ENCODE data around the gene IRF3. TPM values are rescaled to one million over a fixed set of nuclear protein-coding genes. Genes with fewer than 3 reads are reported as not detected.

The IRF3 gene
- total RNA-seq, 3 donors from 2014 or later, result 76.1 to 119 (median 90.1) TPM

- no peaks in the 10 kb centered on the region for H3K4me1 ChIP-seq (ENCODE audit: low read depth)
- H3K9me3 ChIP-seq, result no peaks in the 10 kb centered on the region
- intact Hi-C loops (cut with DNase I, micrococcal nuclease), result no loop called here
- ATAC-seq (no peak), DNase-seq (no peak)
- peaks cover 7% of the 10 kb centered on the region for H3K36me3 ChIP-seq (ENCODE audit: low read depth)
- no peak for TF ChIP-seq CTCF (IDR thresholded peaks at IDR 0.05)
- H3K4me3 ChIP-seq, result no peak overlapping the region
Observed at GRCh38 chr19:49652551-49653465, 12.8 kb downstream of the IRF3 start.

- ATAC-seq (no peak), DNase-seq (no peak)
- Histone ChIP-seq H3K4me1 (ENCODE audit: low read depth) (no peaks in the 10 kb centered on the region), H3K4me3 (no peak overlapping the region), H3K36me3 (ENCODE audit: low read depth) (peaks cover 7% of the 10 kb centered on the region), H3K9me3 (no peaks in the 10 kb centered on the region)
- intact Hi-C loops (cut with DNase I, micrococcal nuclease), result no loop called here
- TF ChIP-seq CTCF (IDR thresholded peaks at IDR 0.05), result no peak
Observed at GRCh38 chr19:49651820-49652550, 13.7 kb downstream of the IRF3 start.

- Histone ChIP-seq H3K9me3 (no peaks in the 10 kb centered on the region), H3K36me3 (ENCODE audit: low read depth) (peaks cover 7% of the 10 kb centered on the region), H3K4me1 (ENCODE audit: low read depth) (no peaks in the 10 kb centered on the region), H3K4me3 (no peak overlapping the region)
- intact Hi-C loops (cut with DNase I, micrococcal nuclease), result no loop called here
- TF ChIP-seq CTCF (IDR thresholded peaks at IDR 0.05), result no peak
- no peak for ATAC-seq
- no peak for DNase-seq
Observed at GRCh38 chr19:49651029-49651819, 14.4 kb downstream of the IRF3 start.

GRCh38 chr19:49646586-49646985 lies 19.1 kb downstream of the IRF3 start:
- Histone ChIP-seq H3K36me3 (ENCODE audit: low read depth) (peaks cover 5% of the 10 kb centered on the region), H3K4me3 (no peak overlapping the region), H3K4me1 (ENCODE audit: low read depth) (peaks cover 10% of the 10 kb centered on the region), H3K9me3 (no peaks in the 10 kb centered on the region)
- no peak for DNase-seq
- no peak for TF ChIP-seq CTCF (IDR thresholded peaks at IDR 0.05)
- no peak for ATAC-seq
- intact Hi-C loops (cut with DNase I, micrococcal nuclease), result no loop called here

- DNase-seq (no peak), ATAC-seq (no peak)
- H3K4me3 ChIP-seq, result no peak overlapping the region
- intact Hi-C loops (cut with DNase I, micrococcal nuclease), result no loop called here
- peaks cover 5% of the 10 kb centered on the region for H3K36me3 ChIP-seq (ENCODE audit: low read depth)
- peaks cover 12% of the 10 kb centered on the region for H3K4me1 ChIP-seq (ENCODE audit: low read depth)
- TF ChIP-seq CTCF (IDR thresholded peaks at IDR 0.05), result no peak
- no peaks in the 10 kb centered on the region for H3K9me3 ChIP-seq
Observed at GRCh38 chr19:49645995-49646394, 19.7 kb downstream of the IRF3 start.

All from mucosa of descending colon (tissue), 3 donors.